HepG2 (cell line): ENCODE results near the gene KCNF1. TPM values are rescaled to one million over a fixed set of nuclear protein-coding genes. Genes with fewer than 3 reads are reported as not detected.
A peak's percentile ranks its signal among the peaks of the same experiment; 100 is the strongest.

Source experiments
- CBX5 ChIP-seq: sonication (generic); formaldehyde crosslinking; IDR thresholded peaks from 2 replicates; pipeline ENCODE4 v1.4.0; 2020; ENCODE audit warnings: missing genetic modification reagents, borderline replicate concordance
- CREB1 ChIP-seq, 2 experiments: fragments of 450-650 bp in 1 of 2; IDR thresholded peaks; 2 replicates each; pipeline ENCODE4 v1.6.1; 2016 to 2017; ENCODE audit warnings: control low read depth in 1 of 2, mild to moderate bottlenecking in 1 of 2, missing compliant biosample characterization in 1 of 2, missing genetic modification characterization in 1 of 2
- DBP ChIP-seq: sonication (generic); formaldehyde crosslinking; IDR thresholded peaks from 2 replicates; pipeline ENCODE4 v1.4.0; 2020; ENCODE audit warnings: missing genetic modification reagents; ENCODE audit errors: not compliant biosample characterization
- NBN ChIP-seq: fragments of 450-650 bp; conservative IDR thresholded peaks from 2 replicates; pipeline ENCODE4 v1.6.1; 2017
- NCOA5 ChIP-seq: sonication (generic); formaldehyde crosslinking; IDR thresholded peaks from 2 replicates; pipeline ENCODE4 v1.4.0; 2020; ENCODE audit warnings: missing genetic modification reagents
- NR0B2 ChIP-seq: sonication (generic); formaldehyde crosslinking; IDR thresholded peaks from 2 replicates; pipeline ENCODE4 v1.4.0; 2020; ENCODE audit warnings: mild to moderate bottlenecking, missing genetic modification reagents
- PLRG1 ChIP-seq: fragments of 450-650 bp; conservative IDR thresholded peaks from 2 replicates; pipeline ENCODE4 v1.6.1; 2016
- RARG ChIP-seq: sonication (generic); formaldehyde crosslinking; IDR thresholded peaks from 2 replicates; pipeline ENCODE4 v1.4.0; 2020; ENCODE audit warnings: low read depth, mild to moderate bottlenecking, missing genetic modification reagents
- SOX6 ChIP-seq, 2 experiments: fragments of 450-650 bp in 1 of 2; sonication (generic) in 1 of 2; formaldehyde crosslinking in 1 of 2; IDR thresholded peaks; 2 replicates each; pipeline versions ENCODE4 v1.4.0 to v1.6.1; 2017 to 2020; ENCODE audit warnings: antibody characterized with exemption in 1 of 2, mild to moderate bottlenecking in 1 of 2, missing genetic modification reagents in 1 of 2
- TERF1 ChIP-seq: sonication (generic); formaldehyde crosslinking; IDR thresholded peaks from 2 replicates; pipeline ENCODE4 v1.8.0; 2022; ENCODE audit warnings: mild to moderate bottlenecking, missing genetic modification reagents, moderate library complexity
- TRAFD1 ChIP-seq: sonication (generic); formaldehyde crosslinking; IDR thresholded peaks from 2 replicates; pipeline ENCODE4 v1.5.1; 2020; ENCODE audit warnings: missing genetic modification reagents, mild to moderate bottlenecking, borderline replicate concordance
- ZBTB38 ChIP-seq: sonication (generic); formaldehyde crosslinking; IDR thresholded peaks from 2 replicates; pipeline ENCODE4 v1.5.1; 2020; ENCODE audit warnings: mild to moderate bottlenecking, missing genetic modification reagents
- ZKSCAN8 ChIP-seq: IDR thresholded peaks from 2 replicates; pipeline ENCODE4 v1.6.1; 2016; ENCODE audit warnings: borderline replicate concordance, missing genetic modification reagents, missing compliant biosample characterization
- ZMYM3 ChIP-seq: sonication (generic); formaldehyde crosslinking; IDR thresholded peaks from 2 replicates; pipeline ENCODE4 v1.5.1; 2020; ENCODE audit warnings: mild to moderate bottlenecking, missing genetic modification reagents
- ZNF136 ChIP-seq: sonication (generic); formaldehyde crosslinking; IDR thresholded peaks from 2 replicates; pipeline ENCODE4 v1.8.1; 2022; ENCODE audit warnings: low read depth, mild to moderate bottlenecking, moderate library complexity, missing genetic modification reagents
- ZNF260 ChIP-seq: sonication (generic); formaldehyde crosslinking; IDR thresholded peaks from 2 replicates; pipeline ENCODE4 v1.4.0; 2020; ENCODE audit warnings: missing genetic modification reagents, low read depth, mild to moderate bottlenecking, borderline replicate concordance
- ZNF503 ChIP-seq: sonication (generic); formaldehyde crosslinking; IDR thresholded peaks from 2 replicates; pipeline ENCODE4 v1.4.0; 2020; ENCODE audit warnings: missing genetic modification reagents
- ZNF841 ChIP-seq: sonication (generic); formaldehyde crosslinking; IDR thresholded peaks from 2 replicates; pipeline ENCODE4 v1.8.1; 2023; ENCODE audit warnings: missing genetic modification reagents, borderline replicate concordance
- polyA plus RNA-seq, 8 experiments: library from polyadenylated mRNA; depleted of rRNA in 3 of 8; stranded (reverse) in 7 of 8; unstranded in 1 of 8; fragments of >200 nt; fragmentation: Illumina TruSeq in 4 of 8; extraction: Trizol in 4 of 8; gene quantifications; 2 replicates each; pipeline versions ENCODE4 v1.2.1 to v1.2.3, GENCODE V29; 2011 to 2016; ENCODE audit warnings: low read depth in 4 of 8, missing spikeins in 1 of 8, mixed read lengths in 1 of 8; ENCODE audit not compliant: insufficient read depth in 1 of 8
- total RNA-seq, 5 experiments: library from RNA; depleted of rRNA; stranded (reverse); fragments of >200 nt; fragmentation: Illumina TruSeq; extraction: Trizol; gene quantifications; 2 replicates each; pipeline ENCODE4 v1.2.3, GENCODE V29; 2016; ENCODE audit warnings: low read depth in 1 of 5

KCNF1 gene
- total and polyA plus RNA-seq, 2 of the 13 experiments (the other 11 are each of a cell fraction or from before 2014, with no cell fraction given), result 0.09 to 0.12 TPM

GRCh38 chr2:10935953-10936942, 24.5 kb downstream of the KCNF1 start (continued):
- TF ChIP-seq TRAFD1 (CRISPR knock-in tag), result no peak
- TF ChIP-seq ZBTB38, result no peak
- no peak for TF ChIP-seq ZNF136 (CRISPR knock-in tag)
- TF ChIP-seq CBX5, result peak; percentile 97; the same call in 1 of the 2 replicates
- no peak for TF ChIP-seq ZNF841 (CRISPR knock-in tag)
- TF ChIP-seq NBN, result no peak
- TF ChIP-seq ZKSCAN8 (CRISPR knock-in tag), result peak; percentile 93; the same call in 1 of the 2 replicates
- TF ChIP-seq SOX6 (IDR thresholded peaks at IDR 0.05), result no peak
- TF ChIP-seq SOX6 (CRISPR knock-in tag; IDR thresholded peaks at IDR 0.05), result peak; percentile 92
- TF ChIP-seq NR0B2 (CRISPR knock-in tag), result no peak
- TF ChIP-seq ZNF260 (CRISPR knock-in tag), result no peak
- peak; percentile 76; the same call in 1 of the 2 replicates for TF ChIP-seq ZNF503 (CRISPR knock-in tag)
- TF ChIP-seq ZMYM3 (CRISPR knock-in tag), result peak; percentile 79
- TF ChIP-seq TERF1 (CRISPR knock-in tag), result no peak
- TF ChIP-seq NCOA5 (CRISPR knock-in tag), result no peak
- no peak for TF ChIP-seq PLRG1
- TF ChIP-seq CREB1 (IDR thresholded peaks at IDR 0.05), result peak; percentile 83
- TF ChIP-seq CREB1 (CRISPR knock-in tag; IDR thresholded peaks at IDR 0.05), result peak; percentile 74
- TF ChIP-seq DBP (CRISPR knock-in tag), result no peak
- no peak for TF ChIP-seq RARG
